Left hindlimb (tissue), 1 donor: ENCODE results near the gene PAQR5.
"Not testable (repeated sequence)": the region's sequence is repeated elsewhere in the genome, so short reads cannot be mapped to it uniquely, and the experiment has no call there.

Source experiments
- DNase-seq: peaks from one replicate; pipeline ENCODE4 v3.0.0-alpha.2; 2018

The PAQR5 gene

DNA sequence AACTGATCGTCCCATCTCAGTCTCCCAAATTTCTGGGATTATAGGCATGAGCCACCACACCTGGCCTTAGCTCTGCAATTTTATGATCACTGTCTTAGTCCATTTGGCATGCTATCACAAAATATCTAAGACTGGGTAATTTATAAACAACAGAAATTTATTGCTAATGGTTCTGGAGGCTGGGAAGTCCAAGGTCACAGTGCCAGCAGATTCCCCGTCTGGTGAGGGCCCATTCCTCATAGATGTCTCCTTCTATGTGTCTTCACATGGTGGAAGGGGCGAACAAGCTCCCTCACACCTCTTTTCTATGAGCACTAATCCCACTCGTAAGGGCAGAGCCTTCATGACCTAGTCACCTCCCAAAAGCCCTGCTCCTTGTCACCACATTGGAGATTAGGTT, 60.1 kb downstream of the PAQR5 start:
- no peak for DNase-seq

DNA sequence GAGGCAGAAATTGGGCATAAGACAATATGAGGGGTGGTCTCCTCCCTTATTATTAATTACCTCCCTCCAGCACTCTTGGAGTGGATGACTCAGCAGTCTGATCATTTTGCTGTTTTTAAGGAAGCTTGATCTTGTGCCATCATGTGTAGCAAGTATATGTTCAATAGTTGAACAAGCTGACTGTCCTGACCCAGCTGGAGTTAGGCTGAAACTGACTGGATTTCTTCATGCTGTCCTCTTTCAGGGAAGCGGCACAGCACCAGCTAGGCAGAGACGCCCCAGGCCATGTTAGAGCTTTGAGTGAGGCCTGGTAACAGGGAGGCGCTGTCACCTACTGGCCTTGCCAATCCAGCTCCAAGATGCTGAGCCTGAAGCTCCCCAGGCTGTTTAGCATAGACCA, 61.0 kb downstream of the PAQR5 start:
- no peak for DNase-seq

DNA sequence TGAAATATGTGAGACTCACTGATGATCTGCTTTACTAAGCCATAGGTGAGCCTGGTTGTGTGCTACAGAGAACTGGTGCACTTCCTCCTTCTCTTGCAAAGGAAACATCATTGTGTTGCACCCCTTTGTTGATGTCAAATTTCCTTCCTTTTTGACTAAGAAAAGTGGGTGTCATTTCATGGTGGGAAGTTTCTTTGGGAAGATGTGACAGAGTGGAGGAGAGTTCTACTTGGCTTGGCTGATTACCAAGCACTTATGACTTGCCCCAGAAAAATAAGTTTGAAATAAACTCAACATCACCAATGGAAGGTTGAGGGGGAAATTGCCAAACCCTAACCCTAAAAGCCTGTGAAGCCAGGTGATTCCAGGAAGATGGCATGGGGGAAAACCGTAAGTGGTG, 61.9 kb downstream of the PAQR5 start:
- no peak for DNase-seq

DNA sequence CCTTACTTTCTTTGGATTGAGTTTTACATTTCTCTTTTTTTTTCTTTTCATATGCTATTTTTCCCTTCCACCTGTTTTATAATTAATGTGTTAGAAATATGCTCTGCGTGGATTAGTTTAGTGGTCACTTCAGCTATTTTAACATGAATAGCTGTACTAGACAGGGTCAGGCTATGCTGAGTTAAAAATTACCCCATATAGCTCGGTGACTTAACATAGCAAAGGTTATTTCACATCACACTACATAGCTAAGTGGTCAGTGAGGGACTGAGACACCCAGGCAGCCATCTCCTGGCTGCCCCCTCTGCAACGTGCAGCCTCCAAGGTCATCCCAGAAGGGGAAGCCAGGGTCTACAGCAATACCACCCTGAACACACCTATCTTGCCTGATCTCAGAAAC, 68.5 kb downstream of the PAQR5 start:
- DNase-seq, result no peak

DNA sequence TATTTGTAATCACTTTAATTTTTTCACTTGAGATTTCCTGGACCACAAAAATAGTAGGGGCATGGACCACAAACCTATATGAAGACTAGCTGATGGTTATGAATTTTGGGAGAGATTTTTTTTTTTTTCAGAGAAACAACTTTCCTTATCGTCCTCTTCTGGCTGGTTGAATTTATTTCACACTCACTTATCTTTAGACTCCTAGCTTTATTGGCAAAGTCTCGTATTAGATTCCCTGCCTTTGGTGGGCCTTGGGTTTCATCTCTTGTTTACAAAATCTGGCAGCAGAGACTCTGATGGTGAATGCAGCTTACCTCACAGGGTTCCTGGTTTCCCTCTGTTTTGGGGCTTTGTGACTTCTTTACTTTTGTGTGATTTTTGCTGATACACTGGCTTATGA, 70.9 kb downstream of the PAQR5 start:
- DNase-seq, result no peak

DNA sequence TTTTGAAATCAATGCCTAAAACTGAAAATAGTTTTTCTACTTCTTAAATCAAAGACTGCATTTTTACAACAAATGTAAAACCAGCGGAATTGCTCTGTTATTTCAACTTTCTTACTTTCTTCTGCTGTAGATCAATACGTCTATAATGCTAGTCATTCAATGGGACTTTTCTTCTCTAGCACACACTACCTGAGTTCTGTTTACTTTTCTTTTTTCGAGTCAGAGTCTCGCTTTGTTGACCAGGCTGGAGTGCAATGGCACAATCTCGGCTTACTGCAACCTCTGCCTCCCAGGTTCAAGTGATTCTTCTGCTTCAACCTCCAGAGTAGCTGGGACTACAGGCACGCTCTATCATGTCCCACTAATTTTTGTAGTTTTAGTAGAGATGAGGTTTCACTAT, 74.7 kb downstream of the PAQR5 start:
- DNase-seq, result no peak

DNA sequence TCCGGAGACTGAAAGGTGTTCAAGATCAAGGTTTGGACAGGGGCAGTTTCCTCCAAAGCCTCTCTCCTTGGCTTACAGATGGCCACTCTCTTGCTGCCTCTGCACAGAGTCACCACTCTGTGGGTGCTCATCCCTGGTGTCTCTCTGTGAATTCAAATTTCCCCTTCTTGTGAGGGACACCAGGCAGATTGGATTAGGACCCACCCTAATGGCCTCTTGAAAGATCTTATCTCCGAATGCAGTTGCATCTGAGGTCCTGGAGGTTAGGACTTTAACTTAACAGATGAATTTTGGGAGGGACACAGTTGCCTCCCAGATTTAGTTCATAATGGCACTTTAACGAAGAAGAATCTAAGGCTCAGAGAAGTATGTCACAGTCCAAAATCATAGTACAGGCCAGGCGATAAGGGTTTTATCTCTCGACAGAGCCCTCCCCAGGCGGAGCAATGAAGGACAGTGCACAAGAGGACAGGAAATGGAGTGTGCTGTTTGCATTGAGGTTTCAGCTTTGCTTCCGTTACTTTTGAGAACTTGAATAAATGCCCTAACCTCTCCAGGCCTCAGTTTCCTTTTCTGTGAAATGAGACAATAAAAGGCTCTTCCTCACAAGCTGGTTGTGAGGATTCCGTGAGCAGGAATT, 76.6 kb downstream of the PAQR5 start:
- no peak for DNase-seq

DNA sequence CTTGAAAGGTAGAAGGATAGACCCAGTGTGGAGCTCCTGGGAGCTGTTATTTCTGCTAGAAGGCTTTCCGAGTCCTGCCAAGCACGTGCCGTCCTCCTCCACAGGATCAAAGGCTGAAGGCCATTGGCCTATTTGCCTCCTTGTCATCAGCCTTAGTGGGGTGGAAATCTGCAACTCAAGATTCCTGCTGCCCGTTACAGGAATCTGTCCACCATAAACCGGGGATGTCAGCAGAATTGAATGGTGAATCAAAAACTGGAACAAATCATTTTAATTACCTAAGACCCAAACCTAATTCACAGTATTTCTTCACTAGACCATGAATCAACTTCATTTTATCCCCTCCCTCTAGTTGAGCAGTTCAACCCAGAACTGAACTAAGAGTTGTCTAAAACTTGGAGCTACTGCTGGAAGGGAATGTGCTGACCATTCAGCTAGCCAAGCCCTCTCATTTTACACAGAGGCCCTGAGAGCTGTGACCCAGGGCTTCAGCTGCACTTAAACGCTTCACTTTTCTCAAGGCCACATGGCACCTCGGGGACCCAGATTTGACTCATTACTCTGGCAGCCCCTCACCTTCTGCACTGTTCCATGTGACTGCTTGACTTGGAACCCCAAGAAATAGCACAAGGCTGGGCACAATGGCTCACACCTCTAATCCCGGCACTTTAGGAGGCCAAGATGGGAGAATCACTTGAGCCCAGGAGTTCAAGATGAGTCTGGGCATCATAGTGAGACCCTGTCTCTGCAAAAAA, 78.7 kb downstream of the PAQR5 start:
- DNase-seq, result no peak

DNA sequence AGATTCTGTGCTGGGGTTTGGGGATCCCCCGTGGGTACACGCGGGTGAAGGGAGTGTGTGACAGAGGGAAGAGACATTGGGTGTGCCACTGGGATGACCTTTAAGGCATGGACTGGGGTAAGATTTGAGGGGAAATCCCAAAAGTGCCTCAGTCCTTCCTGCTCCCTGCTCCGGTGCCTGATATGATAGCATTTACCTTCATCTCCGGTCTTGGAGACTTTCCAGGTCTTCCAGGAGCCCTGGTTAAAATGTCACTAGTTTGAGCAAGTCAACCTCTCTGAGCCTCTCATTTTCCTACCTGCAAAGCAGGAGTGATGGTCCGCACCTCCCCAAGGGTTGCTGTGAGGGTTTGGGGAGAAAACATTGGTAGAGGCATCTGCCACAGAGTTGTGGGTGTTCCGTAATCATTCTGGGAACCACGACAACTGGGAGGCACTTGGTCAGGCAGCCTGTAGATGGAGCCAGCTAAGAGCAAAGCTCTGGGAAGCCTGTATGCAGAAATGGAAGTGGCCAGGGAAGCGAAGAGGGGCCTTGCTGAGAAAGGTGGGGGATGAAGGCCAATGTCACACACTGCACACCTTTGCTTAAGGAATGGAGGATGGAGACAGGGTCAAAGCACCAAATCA, 81.5 kb downstream of the PAQR5 start:
- no peak for DNase-seq

DNA sequence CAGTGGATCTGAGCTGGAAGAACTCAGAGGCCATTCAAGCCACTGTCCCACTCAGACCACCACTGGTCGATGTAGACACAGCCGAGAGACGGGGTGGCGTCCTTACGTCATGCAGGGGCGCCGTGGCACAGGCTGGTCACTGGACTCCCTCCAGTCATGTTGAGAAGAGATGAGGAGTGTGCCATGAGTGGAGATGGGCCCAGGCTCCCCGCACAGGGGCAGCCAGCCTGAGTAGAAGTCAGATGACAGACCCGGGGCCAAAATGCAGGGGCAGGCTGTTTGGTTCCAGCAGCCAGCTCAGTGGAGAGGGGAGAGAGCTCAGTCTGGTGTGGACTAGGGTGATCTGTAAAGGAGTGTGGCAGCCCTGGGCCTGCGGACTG, 82.0 kb downstream of the PAQR5 start:
- DNase-seq, result no peak

DNA sequence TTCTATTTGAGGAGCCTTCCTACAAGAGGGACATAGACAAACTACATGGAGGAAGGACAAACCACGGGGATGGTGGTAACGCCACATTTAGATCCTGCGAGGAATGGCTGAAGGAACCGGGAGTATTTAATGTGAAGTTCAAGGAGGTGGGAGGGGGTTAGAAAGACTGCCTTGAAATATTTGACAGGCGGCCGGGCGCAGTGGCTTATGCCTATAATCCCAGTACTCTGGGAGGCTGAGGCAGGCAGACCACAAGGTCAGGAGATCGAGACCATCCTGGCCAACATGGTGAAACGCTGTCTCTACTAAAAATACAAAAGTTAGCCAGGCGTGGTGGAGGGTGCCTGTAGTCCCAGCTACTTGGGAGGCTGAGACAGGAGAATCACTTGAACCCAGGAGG, 83.5 kb downstream of the PAQR5 start:
- DNase-seq, result not testable (repeated sequence)

DNA sequence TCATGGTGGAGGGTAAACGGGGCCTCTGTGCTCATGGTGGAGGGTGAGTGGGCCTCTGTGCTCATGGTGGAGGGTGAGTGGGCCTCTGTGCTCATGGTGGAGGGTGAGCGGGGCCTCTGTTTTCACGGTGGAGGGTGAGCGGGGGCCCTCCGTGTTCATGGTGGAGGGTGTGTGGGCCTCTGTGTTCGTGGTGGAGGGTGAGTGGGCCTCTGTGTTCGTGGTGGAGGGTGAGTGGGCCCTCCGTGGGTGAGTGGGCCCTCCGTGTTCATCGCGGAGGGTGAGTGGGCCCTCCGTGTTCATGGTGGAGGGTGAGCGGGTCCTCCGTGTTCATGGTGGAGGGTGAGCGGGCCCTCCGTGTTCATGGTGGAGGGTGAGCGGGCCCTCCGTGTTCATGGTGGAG, 85.4 kb downstream of the PAQR5 start:
- DNase-seq, result not testable (repeated sequence)

DNA sequence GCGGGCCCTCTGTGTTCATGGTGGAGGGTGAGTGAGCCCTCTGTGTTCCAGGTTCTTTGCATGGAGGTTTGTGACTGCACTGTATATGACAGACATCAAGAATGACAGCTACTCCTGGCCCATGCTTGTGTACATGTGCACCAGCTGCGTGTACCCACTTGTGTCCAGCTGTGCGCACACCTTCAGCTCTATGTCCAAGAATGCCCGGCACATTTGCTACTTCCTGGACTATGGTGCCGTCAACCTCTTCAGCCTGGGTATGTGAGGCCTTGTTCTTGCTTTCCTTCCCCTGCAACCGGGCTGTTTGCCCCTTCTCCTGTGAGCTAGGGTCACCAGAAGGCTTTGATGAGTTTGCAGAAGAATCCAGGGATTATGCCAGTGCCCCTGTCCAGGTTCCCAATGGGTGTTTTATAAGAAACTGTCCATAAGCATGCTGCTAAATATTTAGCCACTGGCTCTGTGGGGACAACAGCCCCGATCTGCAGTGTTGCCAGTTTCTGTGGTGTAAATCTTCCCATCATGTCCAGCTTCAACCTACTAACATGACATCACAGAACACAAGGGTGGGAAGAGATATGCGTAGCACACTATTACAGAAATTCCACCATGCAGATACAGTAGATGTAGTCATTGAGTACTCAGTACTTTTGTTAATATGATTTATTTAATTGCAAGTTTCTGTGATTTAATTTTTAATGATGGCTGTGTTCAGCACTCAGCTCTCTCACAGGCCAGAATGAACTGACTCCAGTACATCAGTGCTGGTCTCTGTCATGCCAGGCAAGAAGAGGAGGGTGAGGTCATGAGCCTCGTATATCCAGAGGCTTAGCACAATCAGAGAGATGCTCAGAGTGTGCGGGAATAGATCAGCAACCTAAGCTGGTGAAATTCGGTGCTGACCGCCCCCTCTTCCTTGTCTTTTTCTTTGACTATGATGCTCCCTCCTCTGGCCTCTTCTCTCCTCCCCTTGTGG, 86.2 kb downstream of the PAQR5 start:
- DNase-seq, result no peak

DNA sequence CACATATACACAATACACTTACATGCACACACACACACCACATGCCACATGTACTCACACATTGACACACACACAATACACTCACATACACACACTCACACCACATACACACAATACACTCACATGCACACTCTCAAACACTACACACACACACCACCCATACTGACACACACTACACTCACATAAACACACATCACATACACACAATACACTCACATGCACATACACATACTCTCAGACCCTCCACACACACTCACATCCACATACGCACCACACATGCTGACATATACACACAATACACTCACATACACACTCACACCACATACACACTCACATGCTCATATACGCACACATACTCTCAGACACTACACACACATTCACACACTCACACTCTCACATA, 87.1 kb downstream of the PAQR5 start:
- DNase-seq, result no peak

DNA sequence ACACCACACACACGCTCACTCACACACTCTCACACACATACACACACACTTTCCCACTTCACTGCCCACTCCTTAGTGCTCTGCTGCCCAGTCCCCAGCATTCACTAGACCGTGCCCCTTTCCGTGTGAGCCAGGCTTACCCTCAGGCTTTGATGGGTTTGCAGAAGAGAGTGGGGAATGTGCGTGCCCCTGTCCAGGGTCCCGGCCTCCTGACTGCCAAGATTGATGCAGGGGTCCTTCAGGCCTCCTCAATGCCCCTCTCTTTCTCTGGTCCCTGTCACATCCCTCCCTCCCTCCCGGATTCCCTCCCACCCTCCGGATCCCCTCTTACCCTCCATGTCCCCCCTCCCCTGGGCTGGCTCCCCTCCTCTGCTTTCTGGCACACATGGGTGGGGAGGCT, 87.6 kb downstream of the PAQR5 start:
- DNase-seq, result no peak

DNA sequence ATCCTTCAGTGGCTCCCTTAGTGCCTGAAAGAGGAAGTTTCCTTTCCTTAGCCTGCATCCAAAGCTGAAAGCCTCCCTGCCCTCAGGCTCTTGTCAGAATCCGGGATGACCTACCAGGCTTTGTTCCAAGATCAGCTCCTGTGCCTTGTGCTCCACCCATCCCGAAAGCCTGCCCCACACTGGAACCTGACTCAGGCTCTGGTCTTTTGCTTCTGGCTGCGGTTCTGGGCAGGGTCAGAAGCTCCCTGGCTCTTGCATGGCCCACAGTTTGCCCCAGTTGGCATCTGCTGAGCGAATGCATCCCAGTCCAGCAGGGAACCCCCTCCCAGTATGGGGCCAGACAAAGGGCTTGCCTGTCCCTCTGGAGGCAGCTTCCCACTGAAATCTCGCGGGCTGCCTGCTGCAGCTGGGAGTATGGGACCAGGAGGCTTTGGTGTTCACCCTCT, 89.6 kb downstream of the PAQR5 start:
- no peak for DNase-seq

DNA sequence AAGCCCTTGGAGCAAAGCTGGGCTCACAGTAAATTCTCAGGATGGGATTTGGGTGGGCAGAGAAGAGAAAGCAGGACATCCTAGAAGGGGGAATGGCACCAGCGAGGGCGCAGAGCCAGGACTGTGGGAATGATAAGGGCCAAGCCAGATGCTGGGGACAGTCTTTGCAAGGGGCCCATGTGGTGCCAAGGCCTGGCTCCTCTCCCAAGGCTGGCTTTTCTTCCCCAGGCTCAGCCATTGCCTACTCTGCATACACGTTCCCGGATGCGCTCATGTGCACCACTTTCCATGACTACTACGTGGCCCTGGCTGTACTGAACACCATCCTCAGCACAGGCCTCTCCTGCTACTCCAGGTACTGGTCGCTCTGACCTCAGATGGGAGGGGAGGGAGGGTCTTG, 90.7 kb downstream of the PAQR5 start:
- DNase-seq, result no peak

DNA sequence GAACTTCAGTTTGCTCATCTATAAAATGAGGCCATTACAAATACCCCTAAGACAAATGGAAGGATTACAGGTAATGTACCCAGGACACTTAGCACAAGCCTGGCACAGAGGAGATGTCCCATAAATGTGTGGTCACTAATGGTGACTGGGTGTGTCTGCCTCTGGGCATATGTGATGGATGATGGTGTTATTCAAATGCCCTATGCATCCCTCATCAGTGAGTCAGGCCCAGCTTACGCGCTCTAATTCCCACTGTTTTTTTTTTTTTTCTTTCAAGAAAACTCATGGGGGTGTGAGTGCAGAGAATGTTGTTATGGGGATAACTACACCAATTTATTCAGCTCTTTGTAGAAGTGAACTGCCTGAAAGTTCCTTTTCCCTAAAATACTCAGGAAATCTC, 91.9 kb downstream of the PAQR5 start:
- no peak for DNase-seq

DNA sequence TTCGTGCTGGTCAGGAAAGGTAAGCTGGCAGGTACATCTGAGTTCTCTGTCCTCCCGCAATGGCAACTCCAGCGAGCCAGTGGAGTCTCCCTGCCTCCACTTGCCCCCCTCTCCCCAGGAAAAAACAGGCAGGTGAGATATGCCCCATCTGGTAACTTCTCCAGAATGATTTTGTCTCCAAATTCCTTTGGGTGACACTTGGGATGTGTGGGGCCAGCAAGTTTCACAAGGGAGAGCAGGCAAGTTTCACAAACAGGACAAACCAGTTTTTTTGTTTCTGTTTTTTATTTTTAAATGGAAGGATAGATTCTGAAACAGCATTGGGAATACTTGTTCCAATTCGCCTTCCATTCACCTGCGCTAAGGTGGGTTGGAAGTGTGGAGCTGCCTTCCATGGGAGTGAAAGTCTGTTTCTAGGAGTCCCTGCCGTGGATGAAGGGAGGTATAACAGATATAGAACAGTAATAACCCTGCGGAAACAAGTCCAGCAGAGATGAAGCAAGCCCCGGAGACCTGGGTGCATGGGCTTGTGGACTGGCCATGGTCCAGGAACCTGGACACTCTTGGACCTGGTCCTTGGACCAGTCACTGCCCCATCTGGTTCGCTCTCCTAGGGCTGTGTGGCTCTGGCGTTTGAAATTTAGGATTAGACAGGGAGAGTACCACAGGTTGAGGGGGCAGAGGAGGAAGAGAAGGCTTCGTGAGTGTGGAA, 92.5 kb downstream of the PAQR5 start:
- no peak for DNase-seq

DNA sequence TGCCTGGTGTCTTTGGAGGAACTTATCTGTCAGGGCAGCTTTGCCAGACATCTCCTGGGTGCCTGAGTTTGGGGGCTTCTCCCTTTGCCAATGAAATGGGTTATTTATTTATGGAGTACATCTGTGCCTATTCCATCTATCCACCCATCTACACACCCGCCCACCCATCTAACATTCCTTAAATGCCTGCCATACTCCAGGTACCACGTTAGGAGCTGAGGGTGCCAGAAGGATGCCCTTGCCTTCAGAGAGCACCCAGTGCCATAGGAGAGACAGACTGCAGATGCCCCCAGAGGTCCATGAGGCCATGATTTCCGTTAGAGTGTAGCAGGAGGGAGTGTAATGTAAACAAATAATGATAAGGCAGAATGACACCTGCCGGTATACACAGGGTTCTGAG, 93.6 kb downstream of the PAQR5 start:
- no peak for DNase-seq

DNA sequence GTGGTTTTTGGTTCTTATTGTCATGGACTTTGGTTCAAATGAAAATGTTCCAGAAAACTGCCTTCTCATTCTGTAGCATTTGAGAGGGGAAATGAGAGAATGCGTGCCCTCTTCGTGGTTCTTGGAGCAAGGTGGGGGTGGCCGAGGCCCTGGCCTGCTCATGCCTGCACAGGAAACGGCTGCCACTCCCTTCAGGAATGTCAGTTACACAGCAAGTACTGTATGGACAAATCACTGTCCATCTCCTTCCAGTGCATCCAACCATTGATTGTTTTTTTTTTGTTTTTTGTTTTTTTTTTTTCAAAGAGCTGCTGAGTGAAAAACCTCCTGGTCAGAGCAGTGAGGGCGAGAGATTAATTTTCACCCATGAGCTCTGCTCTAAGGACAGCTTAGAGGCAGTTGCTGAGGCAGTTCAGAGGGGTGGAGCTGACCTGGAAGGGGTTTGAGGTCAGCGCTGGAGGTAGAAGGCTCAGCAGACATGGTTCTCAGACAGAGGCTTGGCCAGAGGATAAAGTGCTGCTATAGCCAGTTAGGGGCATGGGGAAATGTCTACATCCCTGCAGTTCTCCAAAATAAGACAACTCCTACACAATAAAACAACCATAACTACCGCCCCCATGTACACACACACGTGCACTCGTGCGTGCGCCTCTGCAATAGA, 95.2 kb downstream of the PAQR5 start:
- DNase-seq, result no peak
